ENCODE data around the gene SVIL.
"Not testable (repeated sequence)": the region's sequence is repeated elsewhere in the genome, so short reads cannot be mapped to it uniquely, and the experiment has no call there.

DNA sequence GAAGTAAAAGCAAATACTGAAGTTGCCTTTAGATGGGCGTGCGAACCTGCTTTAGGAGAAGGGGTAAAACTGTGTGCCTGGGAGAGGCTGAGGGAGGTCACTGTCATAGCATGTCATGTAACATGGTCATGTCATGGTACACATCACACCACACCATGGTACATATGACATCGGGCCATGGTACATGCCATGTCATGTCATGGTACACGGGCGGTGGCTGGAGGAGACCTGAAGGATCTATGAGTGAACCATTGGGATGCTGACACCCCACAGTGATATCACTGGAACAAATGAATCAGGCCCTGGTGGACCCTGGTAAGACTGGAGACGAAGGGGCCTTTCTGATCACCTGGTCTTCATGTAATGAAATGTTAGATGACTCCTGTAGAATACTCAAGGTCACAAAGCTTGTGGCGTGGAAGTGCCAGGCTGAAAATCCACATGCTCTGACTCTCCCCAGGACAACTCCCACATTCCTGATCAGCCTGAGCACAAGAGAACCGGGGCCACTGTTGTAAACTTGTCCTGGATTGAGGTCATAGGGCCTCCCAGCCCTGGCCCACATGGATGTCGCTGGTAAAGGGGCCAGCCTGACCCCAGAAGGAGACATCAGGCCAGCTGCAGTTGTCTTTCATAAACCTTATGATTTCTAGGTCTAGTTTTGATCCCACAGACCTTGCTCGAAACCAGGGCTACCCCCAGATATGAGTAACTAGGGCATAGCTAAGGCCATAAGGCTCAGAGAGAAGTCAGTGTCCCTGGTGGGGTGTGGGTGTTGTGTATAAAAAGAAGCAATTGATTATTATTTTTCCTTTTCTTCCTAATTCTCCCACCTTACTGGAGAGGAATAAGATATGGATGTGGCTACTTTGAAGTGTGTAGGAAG is 60.3 kb downstream of the SVIL start:
- TF ChIP-seq, protein P1, sequence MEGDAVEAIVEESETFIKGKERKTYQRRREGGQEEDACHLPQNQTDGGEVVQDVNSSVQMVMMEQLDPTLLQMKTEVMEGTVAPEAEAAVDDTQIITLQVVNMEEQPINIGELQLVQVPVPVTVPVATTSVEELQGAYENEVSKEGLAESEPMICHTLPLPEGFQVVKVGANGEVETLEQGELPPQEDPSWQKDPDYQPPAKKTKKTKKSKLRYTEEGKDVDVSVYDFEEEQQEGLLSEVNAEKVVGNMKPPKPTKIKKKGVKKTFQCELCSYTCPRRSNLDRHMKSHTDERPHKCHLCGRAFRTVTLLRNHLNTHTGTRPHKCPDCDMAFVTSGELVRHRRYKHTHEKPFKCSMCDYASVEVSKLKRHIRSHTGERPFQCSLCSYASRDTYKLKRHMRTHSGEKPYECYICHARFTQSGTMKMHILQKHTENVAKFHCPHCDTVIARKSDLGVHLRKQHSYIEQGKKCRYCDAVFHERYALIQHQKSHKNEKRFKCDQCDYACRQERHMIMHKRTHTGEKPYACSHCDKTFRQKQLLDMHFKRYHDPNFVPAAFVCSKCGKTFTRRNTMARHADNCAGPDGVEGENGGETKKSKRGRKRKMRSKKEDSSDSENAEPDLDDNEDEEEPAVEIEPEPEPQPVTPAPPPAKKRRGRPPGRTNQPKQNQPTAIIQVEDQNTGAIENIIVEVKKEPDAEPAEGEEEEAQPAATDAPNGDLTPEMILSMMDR (IDR thresholded peaks at IDR 0.05) = not testable (repeated sequence)
- not testable (repeated sequence) for TF ChIP-seq POLR2AphosphoS5, EP300 (IDR thresholded peaks at IDR 0.05)

Data from esophagus muscularis mucosa (tissue), 4 donors.